Gastrocnemius medialis (tissue), 4 donors: ENCODE measurements around the gene TMEM38B. TPM values are rescaled to one million over a fixed set of nuclear protein-coding genes. Genes with fewer than 3 reads are reported as not detected.

ENCODE experiments used
- ATAC-seq, 2 donors: fragments of 150-250 bp; one replicate each; pipeline ENCODE4 v1.9.1; 2016
- DNase-seq, 2 donors: peaks; one replicate each; pipeline ENCODE4 v3.0.0-alpha.2; 2019
- H3K27ac ChIP-seq, 4 donors: fragments of 200-600 bp; sonication (generic); 1 replicate in 1 of 4; 2 replicates in 3 of 4; pipeline ENCODE4 v1.5.1; 2016 to 2018; ENCODE audit warnings: mild to moderate bottlenecking in 2 of 4, moderate library complexity in 1 of 4
- H3K27me3 ChIP-seq, 3 donors: fragments of 200-600 bp; sonication (generic) in 2 of 3; 1 replicate in 1 of 3; 2 replicates in 2 of 3; pipeline versions ENCODE4 v1.5.1 to v1.6.0; 2016 to 2019; ENCODE audit warnings: mild to moderate bottlenecking in 1 of 3, moderate library complexity in 1 of 3
- H3K36me3 ChIP-seq, 2 donors: fragments of 200-600 bp; sonication (generic) in 1 of 2; one replicate each; pipeline ENCODE4 v1.5.1; 2017 to 2018
- H3K4me1 ChIP-seq, 2 donors: fragments of 200-600 bp; sonication (generic) in 1 of 2; one replicate each; pipeline ENCODE4 v1.5.1; 2016 to 2017; ENCODE audit warnings: mild to moderate bottlenecking in 2 of 2
- H3K4me3 ChIP-seq, 4 donors: fragments of 200-600 bp; sonication (generic) in 3 of 4; 1 replicate in 1 of 4; 2 replicates in 3 of 4; pipeline ENCODE4 v1.5.1; 2016 to 2019; ENCODE audit warnings: mild to moderate bottlenecking in 2 of 4
- H3K9me3 ChIP-seq, 3 donors: fragments of 200-600 bp; sonication (generic) in 2 of 3; 1 replicate in 1 of 3; 2 replicates in 2 of 3; pipeline ENCODE4 v1.5.1; 2016 to 2019
- POLR2A ChIP-seq, 2 donors: fragments of 450-650 bp; IDR thresholded peaks; one replicate each; pipeline ENCODE4 v1.6.1; 2017; ENCODE audit warnings: antibody characterized with exemption in 2 of 2, mild to moderate bottlenecking in 2 of 2, moderate library complexity in 2 of 2
- in situ Hi-C, 4 donors: fragments of 200-750 bp; cut with MboI; loops; one replicate each; pipeline versions ENCODE4 v1.15.0 to v1.8.0; 2017; ENCODE audit warnings: low sequenced_read_pairs in 4 of 4
- intact Hi-C: fragments of 100-400 bp; cut with DNase I; formaldehyde crosslinking; loops from one replicate; pipeline ENCODE4 v1.15.1; 2023; ENCODE audit warnings: low total_unique reads
- total RNA-seq, 4 donors: library from RNA; depleted of rRNA; stranded (reverse); fragments of >200 nt; gene quantifications; one replicate each; pipeline versions ENCODE4 v1.1.0 to v1.2.3, GENCODE V29; 2016
- TF ChIP-seq, protein P1 (sequence below), 5 experiments: fragments of 450-650 bp in 3 of 5; fragments of 200-600 bp in 2 of 5; sonication (generic) in 2 of 5; IDR thresholded peaks in 4 of 5; conservative IDR thresholded peaks in 1 of 5; 1 replicate in 4 of 5; 2 replicates in 1 of 5; pipeline ENCODE4 v1.5.1; 2016 to 2019; ENCODE audit warnings: antibody characterized with exemption in 5 of 5, mild to moderate bottlenecking in 3 of 5, moderate library complexity in 3 of 5

The TMEM38B gene, protein sequence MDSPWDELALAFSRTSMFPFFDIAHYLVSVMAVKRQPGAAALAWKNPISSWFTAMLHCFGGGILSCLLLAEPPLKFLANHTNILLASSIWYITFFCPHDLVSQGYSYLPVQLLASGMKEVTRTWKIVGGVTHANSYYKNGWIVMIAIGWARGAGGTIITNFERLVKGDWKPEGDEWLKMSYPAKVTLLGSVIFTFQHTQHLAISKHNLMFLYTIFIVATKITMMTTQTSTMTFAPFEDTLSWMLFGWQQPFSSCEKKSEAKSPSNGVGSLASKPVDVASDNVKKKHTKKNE
- 10 to 100 TPM; 81.4 to 97.6 (median 89.8) TPM for total RNA-seq

DNA sequence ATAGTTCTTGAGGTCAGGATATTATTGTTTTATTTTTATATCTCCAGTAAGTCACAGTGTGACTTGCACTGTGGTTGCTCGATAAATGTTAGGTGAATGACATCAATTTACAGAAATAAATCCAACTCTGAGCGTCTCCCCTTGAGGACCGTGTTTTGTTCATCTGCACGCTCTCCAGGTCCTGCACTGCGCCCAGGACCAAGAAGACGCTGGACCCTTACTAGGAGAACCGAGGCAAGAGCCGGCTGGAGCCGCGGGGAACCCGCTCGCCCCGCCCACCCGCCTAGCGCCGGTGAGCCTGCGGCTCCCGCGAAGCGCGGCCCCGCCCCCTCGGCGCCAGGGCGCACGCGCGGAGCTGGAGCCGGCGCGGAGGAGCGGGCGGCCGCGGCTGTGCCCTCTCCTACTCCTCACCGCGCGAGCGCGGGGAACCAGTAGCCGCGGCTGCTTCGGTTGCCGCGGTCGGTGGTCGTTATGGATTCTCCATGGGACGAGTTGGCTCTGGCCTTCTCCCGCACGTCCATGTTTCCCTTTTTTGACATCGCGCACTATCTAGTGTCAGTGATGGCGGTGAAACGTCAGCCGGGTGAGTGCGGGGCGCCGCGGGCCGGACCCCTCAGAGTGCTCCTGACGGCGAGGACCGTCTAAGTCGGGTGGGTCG is at the start of gene TMEM38B:
TSS of gene TMEM38B (plus strand) at position 352 of the 658 bp plus-strand sequence. CDS start at position 472, 120 bp downstream.
- in situ Hi-C loops = loop anchor here in 2 of 4 donors (25.0 kb wide), 2 partner anchors 232 to 257 kb away; partner anchors contain the start of gene FSD1L (in 1 of the 2)
- H3K9me3 ChIP-seq = no peaks in the 10 kb centered on the region
- TF ChIP-seq, protein P1, sequence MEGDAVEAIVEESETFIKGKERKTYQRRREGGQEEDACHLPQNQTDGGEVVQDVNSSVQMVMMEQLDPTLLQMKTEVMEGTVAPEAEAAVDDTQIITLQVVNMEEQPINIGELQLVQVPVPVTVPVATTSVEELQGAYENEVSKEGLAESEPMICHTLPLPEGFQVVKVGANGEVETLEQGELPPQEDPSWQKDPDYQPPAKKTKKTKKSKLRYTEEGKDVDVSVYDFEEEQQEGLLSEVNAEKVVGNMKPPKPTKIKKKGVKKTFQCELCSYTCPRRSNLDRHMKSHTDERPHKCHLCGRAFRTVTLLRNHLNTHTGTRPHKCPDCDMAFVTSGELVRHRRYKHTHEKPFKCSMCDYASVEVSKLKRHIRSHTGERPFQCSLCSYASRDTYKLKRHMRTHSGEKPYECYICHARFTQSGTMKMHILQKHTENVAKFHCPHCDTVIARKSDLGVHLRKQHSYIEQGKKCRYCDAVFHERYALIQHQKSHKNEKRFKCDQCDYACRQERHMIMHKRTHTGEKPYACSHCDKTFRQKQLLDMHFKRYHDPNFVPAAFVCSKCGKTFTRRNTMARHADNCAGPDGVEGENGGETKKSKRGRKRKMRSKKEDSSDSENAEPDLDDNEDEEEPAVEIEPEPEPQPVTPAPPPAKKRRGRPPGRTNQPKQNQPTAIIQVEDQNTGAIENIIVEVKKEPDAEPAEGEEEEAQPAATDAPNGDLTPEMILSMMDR (IDR thresholded peaks at IDR 0.05 in 4 of 5, conservative IDR thresholded peaks at IDR 0.05 in 1 of 5) = no peak
- peak; percentile 97 to 99 for TF ChIP-seq POLR2A (IDR thresholded peaks at IDR 0.05)
- H3K27me3 ChIP-seq = no peaks in the 10 kb centered on the region
- peak within 1 kb of the TSS; percentile 93 to 99 (median 96) for H3K27ac ChIP-seq
- intact Hi-C loops = loop anchor here (2.0 to 10.0 kb wide), 2 partner anchors 250 to 1170 kb away; partner anchors contain the start of gene ZNF462
- H3K4me1 ChIP-seq = peaks cover 48 to 58% of the 10 kb centered on the region in 2 donors
- DNase-seq (peak; percentile 78 to 87), ATAC-seq (peak; percentile 64 to 65)
- H3K4me3 ChIP-seq = peak within 1 kb of the TSS; percentile 73 to 91 (median 82)
- no peaks in the 10 kb centered on the region for H3K36me3 ChIP-seq

DNA sequence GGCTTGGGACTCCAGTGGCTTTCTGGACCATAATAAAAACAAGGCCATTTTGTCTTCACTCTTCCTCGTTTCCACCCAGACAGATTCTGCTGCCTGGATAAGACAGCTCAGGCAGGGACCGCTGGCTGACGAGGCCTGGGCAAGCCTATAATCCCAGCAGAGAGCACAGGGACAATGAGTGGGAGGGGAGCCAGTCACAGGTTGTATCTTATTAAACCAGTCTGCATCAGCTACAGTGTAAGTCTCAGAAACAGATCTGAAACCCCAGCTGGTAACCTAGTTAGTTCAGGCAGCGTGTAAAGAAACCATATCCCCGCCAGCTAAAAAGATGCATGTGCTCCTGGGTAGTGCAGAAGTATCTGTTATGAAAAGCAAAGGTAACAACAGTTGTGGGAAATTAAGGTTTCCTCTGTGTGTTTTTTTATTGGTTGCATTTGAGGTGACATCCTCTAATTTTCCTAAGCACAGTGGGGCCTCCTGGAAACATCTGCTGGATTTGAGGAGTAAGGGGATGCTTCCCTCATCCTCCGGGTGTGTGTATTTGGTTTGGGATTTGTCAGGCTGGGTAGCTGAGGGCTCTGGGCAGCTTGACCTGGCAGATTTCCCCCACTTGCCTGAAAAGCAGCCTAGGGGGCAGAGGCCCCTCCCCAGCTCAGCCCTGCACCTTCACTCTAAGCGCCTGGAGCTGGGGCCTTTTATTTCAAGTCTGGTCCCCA is 47.3 kb upstream of the TMEM38B start:
- Histone ChIP-seq H3K27me3 (no peaks in the 10 kb centered on the region), H3K4me3 (no peak overlapping the region), H3K9me3 (no peaks in the 10 kb centered on the region), H3K36me3 (no peaks in the 10 kb centered on the region), H3K27ac (no peak overlapping the region), H3K4me1 (no peaks in the 10 kb centered on the region)
- DNase-seq (no peak), ATAC-seq (no peak)
- intact Hi-C loops (no loop called here), in situ Hi-C loops (no loop called here)
- no peak for TF ChIP-seq POLR2A (IDR thresholded peaks at IDR 0.05)
- TF ChIP-seq, protein P1 (IDR thresholded peaks at IDR 0.05 in 4 of 5, conservative IDR thresholded peaks at IDR 0.05 in 1 of 5) = no peak

DNA sequence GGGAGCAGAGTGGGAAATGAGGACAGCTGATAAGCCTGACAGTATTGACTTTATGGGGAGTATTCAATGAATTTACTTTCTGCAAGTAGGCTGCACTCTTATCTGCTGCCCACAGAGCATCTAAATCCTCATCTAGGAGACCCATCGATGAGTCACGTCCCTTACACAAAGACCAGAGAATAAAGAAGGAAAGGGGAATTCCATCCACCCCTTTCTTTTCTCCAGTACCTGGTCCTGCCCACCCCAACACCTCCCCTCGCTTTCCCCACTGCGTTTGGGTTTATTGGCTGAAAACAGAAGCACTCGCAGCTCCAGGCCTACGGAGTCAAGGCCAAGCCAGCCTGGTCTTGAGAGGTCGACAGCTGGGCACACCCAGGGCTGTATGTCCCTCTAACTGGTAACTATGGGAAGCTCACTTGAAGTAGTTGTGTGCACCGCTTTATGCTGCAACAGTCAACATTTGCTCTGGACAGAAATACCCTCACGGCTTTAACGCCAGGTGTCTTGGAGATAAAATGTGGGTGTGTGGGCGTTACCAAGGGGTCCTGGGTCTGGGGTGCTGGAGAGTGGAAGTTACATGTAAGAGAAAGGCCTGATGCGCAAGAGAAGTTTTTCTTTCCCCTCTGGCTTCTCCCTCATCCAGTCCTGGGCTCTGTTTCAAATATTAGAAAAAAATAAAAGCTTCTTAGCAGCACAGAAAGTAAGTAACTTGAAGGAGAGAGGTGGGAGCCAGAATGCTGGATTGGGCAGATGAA is 46.6 kb upstream of the TMEM38B start:
- intact Hi-C loops = no loop called here

DNA sequence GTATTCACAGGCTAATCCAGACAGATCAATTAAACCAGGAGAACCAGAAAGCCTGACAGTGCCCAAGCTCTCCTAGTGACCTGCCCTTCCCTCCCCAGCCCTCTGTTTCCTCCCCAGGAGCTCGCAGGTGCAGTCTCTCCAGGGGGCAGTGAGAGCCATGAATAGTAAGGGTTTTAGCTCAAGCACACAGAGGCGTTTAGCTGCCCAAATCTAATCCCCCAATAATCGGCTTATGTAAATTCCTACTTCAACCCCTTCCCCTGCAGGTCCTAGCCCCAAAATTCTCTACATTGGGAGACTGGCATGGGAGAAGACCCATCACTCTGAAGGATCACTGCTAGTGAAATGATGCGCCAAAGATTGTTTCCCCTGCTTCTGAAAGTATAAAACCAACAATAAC is 42.5 kb upstream of the TMEM38B start:
- intact Hi-C loops = no loop called here
- Histone ChIP-seq H3K9me3 (no peaks in the 10 kb centered on the region), H3K4me1 (peaks cover 4 to 12% of the 10 kb centered on the region in 2 donors), H3K27me3 (no peaks in the 10 kb centered on the region), H3K4me3 (no peak overlapping the region), H3K27ac (no peak overlapping the region), H3K36me3 (no peaks in the 10 kb centered on the region)
- TF ChIP-seq, protein P1 (IDR thresholded peaks at IDR 0.05 in 4 of 5, conservative IDR thresholded peaks at IDR 0.05 in 1 of 5) = no peak
- no peak for TF ChIP-seq POLR2A (IDR thresholded peaks at IDR 0.05)
- ATAC-seq (no peak), DNase-seq (no peak)
- in situ Hi-C loops = loop anchor here in 3 of 4 donors (5.0 to 25.0 kb wide), 2 partner anchors 70 to 235 kb away; no protein-coding TSS in a partner anchor

More for the DNA sequence above, 46.6 kb upstream of the TMEM38B start:
- Histone ChIP-seq H3K4me1 (no peaks in the 10 kb centered on the region), H3K27ac (no peak overlapping the region), H3K4me3 (no peak overlapping the region), H3K27me3 (no peaks in the 10 kb centered on the region), H3K36me3 (no peaks in the 10 kb centered on the region), H3K9me3 (no peaks in the 10 kb centered on the region)
- DNase-seq (no peak), ATAC-seq (no peak)
- in situ Hi-C loops = no loop called here
- TF ChIP-seq, protein P1 (IDR thresholded peaks at IDR 0.05 in 4 of 5, conservative IDR thresholded peaks at IDR 0.05 in 1 of 5) = no peak
- no peak for TF ChIP-seq POLR2A (IDR thresholded peaks at IDR 0.05)
